Daoy (cell line): ENCODE measurements around the gene EED. TPM values are rescaled to one million over a fixed set of nuclear protein-coding genes. Genes with fewer than 3 reads are reported as not detected.

Source experiments
- DNase-seq: peaks from one replicate; pipeline ENCODE4 v3.0.0-alpha.2; 2015; ENCODE audit warnings: low read depth
- total RNA-seq: library from RNA; depleted of rRNA; stranded (reverse); fragments of >200 nt; shearing (Covaris generic); gene quantifications from 2 replicates; pipeline ENCODE4 v1.2.3, GENCODE V29; 2014; rRNA removed

EED gene, protein sequence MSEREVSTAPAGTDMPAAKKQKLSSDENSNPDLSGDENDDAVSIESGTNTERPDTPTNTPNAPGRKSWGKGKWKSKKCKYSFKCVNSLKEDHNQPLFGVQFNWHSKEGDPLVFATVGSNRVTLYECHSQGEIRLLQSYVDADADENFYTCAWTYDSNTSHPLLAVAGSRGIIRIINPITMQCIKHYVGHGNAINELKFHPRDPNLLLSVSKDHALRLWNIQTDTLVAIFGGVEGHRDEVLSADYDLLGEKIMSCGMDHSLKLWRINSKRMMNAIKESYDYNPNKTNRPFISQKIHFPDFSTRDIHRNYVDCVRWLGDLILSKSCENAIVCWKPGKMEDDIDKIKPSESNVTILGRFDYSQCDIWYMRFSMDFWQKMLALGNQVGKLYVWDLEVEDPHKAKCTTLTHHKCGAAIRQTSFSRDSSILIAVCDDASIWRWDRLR
- total RNA-seq, result 27.7 and 33.1 TPM in 2 replicates

DNA sequence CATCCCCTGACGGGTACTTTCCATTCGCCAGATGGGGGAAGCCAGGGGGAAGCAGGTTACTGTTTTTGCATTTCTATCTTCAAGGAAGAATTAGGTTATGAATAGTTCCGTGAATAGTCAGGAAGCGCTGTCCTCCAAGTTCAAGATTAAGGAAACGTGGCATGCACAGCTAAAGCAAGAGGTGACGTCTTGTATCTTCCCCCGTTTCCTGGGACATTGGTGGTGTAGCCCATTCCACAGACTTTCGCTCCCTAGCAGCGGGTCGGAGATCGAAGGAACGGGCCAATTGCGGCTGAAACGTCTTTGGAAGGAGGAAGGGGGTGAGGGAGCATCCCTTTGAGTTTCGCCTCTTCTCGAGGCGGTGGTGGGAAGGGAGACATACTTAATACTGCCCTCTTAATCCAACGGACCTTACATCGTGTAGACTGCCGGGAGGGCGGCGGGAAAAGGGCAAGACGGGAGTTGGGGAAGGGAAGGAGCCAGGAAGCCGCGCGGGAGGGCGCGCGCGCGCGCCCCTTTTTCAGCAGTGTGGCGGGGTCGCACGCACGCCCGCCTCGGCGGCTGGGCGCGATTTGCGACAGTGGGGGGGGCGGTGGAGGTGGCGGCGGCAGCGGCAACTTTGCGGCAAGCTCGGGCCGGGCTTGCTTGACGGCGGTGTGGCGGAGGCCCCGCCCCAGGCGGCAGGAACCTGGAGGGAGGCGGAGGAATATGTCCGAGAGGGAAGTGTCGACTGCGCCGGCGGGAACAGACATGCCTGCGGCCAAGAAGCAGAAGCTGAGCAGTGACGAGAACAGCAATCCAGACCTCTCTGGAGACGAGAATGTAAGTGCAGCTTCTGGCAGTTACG, at the start of gene EED:
Gene EED (plus strand): TSS at position 232 of the 847 bp plus-strand sequence. CDS start 477 bp downstream, at position 709.
- peak; percentile 98 for DNase-seq

DNA sequence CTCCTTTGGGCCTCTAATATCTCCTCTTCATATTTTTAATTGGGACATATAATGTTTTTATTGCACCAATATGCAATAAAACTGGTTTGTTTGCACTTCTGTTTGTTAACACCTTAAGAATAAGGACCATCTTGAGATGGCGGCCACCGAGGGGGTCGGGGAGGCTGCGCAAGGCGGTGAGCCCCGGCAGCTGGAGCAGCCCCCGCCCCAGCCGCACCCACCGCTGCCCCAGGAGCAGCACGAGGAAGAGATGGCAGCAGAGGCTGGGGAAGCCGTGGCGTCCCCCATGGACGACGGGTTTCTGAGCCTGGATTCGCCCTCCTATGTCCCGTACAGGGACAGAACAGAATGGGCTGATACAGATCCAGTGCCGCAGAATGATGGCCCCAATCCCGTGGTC, 49.6 kb upstream of the EED start:
- no peak for DNase-seq

DNA sequence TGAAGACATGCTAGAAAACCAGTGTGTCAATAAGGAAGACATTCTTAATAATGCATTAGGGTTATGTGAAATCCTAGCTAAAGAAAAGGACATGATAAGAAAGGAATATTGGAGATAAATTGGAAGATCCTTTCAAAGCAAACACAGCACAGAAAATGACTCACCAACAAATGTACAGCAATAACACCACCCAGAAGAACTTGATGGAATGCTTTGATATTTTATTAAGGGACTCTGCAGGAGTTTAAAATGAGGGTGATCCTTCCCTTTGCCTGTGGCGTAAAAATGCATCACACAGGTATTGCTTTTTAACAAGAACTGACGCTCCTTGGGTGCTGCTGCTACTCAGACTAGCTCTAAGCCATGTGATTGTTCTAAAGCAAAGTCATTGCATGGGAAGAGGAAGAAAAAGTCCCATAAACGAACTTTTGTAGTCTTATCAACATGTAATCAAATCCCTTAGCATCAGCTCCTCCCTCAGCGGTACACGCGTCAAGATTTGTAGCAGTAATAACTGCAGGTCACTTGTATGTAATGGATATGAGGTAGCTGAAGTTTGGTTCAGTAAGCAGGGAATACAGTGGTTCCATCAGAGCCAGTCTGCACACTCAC, 48.4 kb upstream of the EED start:
- DNase-seq, result no peak

DNA sequence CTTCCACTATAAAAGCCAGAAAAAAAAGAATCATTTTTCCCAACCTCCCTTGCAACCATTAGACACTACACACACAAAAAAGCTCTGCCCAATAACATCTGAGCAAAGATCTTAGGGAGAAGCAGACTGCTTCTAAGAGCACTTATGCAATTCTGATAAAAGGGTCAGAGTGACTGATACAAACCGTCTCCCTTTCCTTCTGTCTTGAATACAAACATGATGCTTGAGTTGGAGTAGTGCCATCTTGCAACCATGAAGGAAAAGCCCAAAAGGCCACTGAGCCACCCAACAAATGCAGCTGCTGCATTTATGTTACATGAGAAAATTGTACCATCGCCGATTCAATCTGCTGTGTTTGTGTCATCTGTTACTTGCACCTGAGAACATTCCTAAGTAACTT, 47.6 kb upstream of the EED start:
- DNase-seq, result no peak

DNA sequence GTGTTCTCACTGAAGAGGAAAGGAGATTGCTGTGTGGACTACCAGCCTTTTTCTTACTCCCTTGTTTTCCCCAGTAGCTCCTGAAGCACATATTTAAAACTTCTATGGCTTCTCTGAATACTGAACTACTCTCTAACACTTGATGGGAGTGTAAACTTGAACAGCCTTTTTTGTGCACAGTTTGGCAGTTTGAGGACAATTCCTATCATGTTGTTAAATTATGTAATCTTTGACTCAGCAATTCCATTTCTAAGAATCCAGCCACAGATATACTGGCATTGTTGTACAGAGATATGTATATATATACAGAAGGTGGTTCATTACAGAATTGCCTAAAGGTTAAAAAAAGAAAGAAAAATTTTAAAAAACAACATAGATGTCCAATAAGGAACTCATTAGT, 47.1 kb upstream of the EED start:
- no peak for DNase-seq

DNA sequence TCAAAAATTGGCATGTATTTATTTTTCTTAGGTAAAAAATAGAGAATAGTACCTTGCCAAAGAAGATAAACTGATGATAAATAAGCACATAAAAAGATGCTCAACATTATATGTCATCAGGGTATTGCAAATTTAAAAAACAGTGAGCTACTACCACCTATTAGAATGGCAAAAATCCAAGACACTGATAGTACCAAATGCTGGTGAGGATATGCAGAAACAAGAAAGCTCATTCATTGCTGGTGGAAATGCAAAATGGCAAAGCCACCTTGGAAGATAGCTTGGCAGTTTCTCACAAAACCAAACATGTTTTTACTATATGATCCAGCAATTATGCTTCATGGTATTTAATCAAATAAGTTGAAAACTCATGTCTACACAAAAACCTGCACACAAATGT, 46.4 kb upstream of the EED start:
- DNase-seq, result no peak

DNA sequence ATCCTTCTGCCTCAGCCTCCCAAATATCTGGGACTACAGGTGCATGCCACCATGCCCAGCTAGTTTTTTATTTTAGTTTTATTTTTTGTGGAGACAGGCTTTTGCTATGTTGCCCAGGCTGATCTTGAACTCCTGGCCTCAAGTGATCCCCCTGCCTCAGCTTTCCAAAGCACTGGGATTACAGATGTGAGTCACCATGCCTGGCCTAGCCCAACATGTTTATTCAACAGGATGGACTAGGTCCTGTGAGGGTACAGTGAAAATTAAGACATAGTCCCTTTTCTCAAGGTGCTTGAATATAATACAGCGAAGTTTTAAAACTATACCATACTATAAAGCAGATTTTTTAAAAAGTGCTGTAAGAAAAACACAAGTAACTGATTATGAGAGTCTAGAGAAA, 45.2 kb upstream of the EED start:
- no peak for DNase-seq

DNA sequence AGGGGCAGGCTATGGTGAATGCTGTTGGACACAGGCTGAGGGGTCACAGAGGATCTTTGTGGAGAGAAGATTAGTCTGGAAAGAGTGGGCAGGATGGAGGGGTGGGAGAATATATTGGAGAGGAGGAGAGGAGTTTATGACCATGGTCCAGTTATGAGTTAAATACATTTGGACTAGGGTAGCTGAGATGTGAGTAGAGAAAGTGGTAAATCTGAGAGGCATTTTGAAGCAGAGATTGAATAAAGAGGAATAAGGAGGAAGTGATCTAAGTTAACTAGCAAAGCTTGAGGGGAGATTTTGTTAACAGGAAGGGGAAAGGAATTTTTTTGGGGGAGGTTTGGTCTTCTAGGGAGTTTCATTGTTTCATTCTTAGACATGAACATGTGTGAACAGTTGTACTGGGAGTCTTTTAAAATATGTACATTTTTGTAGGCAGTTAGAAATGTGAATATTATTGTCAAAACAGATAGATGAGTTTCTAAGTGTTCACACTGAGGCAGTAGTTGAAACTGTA, 43.1 kb upstream of the EED start:
- DNase-seq, result no peak

DNA sequence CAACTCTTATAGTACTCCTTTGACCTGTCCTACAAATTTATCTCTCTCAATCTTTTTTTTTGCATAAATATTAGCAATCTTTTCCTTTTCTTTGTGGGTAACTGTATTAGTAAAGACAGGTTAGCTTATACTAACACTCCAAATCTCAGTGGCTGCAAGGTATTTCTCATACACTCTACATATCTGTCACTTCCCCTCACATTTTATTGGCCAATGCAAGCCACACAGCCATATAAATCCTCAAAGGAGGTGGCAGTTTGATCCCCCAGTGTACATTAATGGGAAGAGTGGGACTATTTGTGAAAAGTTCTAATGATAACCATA, 42.6 kb upstream of the EED start:
- DNase-seq, result no peak

DNA sequence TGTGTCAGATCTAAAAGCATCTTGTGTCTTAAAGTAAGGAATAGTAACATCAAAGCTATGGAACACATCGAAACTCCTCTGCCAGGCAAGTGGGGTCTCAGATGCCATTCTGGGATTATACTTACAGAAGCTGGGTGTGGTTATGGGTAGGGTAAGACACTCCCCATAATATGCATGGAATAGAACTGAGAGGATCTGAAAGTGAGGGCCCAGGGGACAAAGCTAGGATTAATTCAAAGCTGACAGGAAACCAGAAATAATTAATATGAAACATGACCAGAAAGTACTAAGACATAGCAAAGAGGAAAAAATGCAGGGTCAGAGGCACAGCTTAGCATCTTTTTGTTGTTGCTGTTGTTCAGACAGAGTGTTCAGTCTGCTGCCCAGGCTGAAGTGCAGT, 40.2 kb upstream of the EED start:
- DNase-seq, result no peak

DNA sequence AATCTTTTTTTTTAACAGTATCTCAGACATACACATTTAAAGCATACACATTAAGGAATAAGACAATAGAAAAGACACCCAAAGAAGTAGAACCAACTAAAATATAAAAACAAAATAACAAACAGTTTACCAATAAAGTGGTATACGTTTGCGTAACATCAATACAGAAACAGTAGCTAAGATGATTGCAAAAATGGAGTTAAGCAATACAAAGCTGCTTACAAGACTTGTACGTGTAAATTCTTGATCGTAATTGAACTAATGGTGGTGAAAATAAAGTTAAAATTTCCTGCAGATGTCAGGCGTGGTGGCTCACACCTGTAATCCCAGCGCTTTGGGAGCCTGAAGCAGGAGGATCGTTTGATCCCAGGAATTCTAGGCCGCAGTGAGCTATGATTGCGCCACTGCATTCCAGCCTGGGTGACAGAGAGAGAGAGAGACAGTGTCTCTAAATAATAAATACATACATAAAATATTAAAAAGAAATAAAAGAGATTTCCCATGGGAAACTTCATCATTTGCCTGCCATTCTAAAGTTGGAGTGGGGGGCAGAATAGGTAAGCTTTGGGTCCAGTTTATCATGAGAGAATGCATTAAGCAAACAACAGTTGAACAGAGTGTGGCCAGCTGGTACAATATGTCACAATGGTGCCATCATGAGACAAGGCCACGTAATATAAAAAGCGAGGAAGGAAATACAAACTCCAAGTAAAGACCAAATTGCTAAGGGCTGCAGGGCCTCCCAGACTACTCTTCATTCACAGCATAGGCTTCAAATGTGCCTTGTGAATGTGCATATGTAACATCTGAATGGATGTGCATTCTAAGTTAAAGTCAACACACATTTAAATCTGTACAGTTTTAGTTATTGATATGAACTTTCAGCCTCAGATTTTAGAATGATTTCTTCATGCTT, 38.9 kb upstream of the EED start:
- DNase-seq, result no peak

DNA sequence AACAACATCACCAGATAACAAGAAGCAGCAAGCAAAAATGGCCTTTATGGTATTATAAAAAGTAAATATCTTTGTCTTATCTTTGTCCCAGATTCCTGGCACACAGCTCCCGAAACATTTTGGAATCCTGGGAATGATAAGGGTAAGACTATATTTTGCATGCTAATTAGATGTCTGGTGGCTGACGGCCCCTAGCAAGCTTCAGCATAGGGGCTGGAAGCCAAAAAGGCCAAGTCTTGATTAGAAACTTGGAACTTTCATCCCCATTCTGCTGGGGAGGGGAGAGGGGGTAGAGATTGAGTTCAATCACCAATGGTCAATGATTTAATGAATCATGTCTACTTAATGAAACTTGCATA, 38.2 kb upstream of the EED start:
- DNase-seq, result no peak

DNA sequence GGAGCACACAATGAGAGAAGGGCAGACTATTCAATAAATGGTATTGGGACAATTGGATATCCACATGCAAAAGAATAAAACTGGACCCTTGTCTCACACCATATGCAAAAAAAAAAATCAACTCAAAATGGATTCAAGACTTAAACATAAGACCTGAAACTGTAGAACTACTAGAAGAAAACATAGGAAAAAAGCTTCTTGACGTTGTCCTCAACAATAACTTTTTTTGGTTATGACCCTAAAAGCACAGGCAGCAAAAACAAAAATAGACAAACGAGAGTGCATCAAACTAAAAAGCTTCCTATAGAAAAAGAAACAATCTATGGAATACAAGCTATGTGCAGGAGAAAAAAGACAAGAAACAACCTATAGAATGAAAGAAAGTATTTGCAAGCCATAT, 37.1 kb upstream of the EED start:
- no peak for DNase-seq

DNA sequence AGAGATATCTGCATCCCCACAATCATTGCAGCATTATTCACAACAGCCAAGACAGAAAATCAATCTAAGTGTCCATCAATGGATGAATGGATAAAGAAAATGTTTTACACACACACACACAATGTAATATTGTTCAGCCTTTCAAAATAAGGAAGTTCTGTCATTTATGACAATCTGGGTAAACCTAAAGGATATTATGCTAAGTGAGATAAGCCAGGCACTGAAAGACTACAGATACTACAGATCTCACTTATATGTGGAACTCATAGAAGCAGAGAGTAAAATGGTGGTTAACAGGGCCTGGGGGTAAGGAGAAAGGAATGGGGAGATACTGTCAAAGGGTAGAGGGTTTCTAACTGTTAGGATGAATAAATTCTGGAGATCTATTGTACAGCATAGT, 36.0 kb upstream of the EED start:
- DNase-seq, result no peak

DNA sequence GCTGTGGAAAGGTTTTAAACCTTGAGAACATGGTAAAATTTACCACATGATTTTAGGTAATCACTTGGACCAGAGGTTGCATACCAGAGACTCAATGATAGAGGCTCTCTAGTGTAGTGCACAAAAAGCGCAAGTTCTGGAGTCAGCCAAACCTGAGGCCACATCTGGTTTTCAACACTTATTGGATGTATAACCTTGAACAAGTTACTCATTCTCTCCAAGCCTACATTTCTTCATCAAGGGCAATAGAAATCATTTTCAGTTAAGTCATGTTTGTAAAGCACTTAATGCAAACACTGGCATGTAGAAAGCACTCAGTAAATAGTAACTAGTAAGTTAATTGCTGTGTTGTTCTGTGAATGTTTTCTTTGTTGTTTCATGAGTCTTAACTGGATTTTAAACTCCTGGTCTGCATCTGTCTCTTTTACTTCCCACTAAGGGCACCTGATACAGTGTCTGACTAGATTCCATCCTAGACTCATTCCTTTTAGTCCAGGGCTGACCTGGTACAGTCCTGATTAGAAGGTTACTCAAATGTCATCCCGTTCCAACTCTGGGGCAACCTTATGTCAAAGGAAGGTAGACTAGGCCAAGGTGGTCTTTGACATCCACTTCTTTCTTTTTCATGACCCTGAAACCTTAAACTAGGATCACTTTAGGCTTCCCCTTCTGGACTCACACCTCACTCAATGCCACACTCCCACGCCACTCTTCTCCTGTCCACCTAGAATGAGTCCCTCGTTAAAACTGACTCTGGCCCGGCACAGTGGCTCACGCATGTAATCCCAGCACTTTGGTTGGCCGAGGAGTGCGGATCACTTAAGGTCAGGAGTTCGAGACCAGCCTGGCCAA, 34.5 kb upstream of the EED start:
- DNase-seq, result no peak

DNA sequence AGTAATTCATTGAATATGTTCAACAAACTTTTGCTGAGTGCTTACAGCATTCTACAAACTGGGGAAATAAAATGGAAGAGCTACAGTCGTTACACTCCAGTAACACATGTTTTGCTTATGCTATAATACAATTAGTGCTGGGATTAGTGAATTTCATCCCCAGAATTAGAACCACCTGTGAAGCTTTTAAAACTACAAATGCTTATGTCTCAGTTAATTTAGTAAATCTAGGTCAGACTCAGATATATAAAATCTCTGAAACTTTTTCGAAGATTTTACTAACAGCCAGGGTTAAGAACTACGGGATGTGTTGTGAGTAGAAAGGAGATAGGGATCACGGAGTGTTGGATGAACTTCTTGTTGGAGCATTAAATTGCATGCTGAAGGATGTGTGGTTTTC, 33.7 kb upstream of the EED start:
- DNase-seq, result no peak

DNA sequence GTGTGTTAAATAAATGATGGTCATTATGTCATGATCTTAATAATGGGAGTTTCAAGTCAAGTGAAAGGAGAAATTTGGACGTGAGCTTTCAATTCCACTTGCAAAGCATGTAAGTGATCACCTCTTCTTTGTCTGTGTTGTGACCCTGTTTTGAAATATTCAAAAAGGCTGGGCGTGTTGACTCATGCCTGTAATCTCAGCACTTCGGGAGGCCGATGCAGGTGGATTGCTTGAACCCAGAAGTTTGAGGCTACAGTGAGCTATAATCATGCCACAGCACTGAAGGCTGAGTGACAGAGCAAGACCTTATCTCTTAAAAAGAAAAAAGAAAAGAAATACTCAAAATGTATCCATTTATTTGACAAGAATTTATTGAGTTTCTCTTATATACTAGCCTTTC, 32.9 kb upstream of the EED start:
- no peak for DNase-seq

DNA sequence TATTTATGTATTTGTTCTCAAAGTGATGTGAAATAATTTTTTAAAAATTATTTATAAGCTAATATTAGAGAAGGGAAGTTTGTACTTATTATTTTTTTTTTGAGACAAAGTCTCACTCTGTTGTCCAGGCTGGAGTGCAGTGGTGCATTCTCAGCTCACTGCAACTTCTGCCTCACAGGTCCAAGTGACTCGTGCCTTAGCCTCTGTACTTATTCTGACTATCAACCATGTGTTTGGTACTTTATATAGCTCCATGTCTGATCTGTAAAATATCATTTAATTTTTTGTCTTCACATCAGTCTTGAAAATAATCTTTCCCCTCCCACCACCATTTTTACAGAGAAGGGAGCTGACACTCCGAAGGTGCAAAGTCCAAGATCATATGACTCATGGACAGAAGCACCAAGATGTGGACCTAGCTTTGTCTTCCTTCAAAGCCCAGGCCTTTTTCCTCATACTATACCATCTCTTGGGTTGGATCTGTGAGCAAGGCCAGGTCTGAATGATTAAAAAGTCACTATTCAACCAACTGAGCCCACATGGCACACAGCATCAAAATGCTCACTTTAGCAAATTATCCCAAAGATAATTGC, 32.4 kb upstream of the EED start:
- no peak for DNase-seq

DNA sequence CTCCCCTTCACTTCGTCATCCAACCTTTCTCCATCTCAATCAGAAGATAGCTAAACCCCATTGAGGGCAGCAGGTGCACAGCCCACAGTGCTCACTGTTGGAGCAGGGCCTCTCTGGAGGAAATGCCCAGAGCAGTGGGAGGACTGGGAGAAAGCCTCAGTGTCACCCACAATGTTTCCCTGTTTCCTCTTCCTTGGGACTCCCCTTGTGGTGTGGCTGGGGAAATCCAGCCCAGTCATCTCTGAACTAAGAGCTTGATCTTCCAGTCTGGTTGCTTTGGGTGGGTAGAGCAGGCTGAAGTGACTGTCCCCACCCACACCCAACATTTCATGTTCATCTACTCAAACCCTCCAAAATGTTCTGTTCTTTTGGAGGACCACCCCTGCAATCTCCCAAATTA, 29.8 kb upstream of the EED start:
- peak; percentile 11 for DNase-seq
